Activated CD8-positive, alpha-beta memory T cell treated with anti-CD3 and anti-CD28 coated beads, Interleukin-2, amount 10 ng/mL, durations not matched to agents 7 days and 5 days (primary cell): ENCODE data around the gene TFEB. TPM values are rescaled to one million over a fixed set of nuclear protein-coding genes. Genes with fewer than 3 reads are reported as not detected.

ENCODE experiments used
- ATAC-seq: fragments of 150-1000 bp; cut with Tn5 transposase; one replicate; pipeline ENCODE4 v1.10.0; 2021; ENCODE audit warnings: moderate library complexity
- CTCF ChIA-PET: fragments of 350-600 bp; sonication (Branson Sonifier 250); formaldehyde crosslinking; loops from one replicate; lab custom pipeline; 2021; ENCODE audit warnings: antibody characterized with exemption; lab: Charles Lee
- DNase-seq: peaks from one replicate; pipeline ENCODE4 v3.0.0-alpha.2; 2020
- H3K27ac Mint-ChIP-seq: one replicate; pipeline ENCODE4 v1.8.0; 2021; ENCODE audit warnings: mild to moderate bottlenecking, mixed read lengths
- H3K27me3 Mint-ChIP-seq: one replicate; pipeline ENCODE4 v1.8.0; 2021; ENCODE audit warnings: mixed read lengths
- H3K36me3 Mint-ChIP-seq: one replicate; pipeline ENCODE4 v1.8.0; 2021; ENCODE audit warnings: mild to moderate bottlenecking, mixed read lengths
- H3K4me1 Mint-ChIP-seq: one replicate; pipeline ENCODE4 v1.8.0; 2021; ENCODE audit warnings: mixed read lengths
- H3K4me3 Mint-ChIP-seq: one replicate; pipeline ENCODE4 v1.8.0; 2021; ENCODE audit warnings: mild to moderate bottlenecking, moderate library complexity, mixed read lengths
- H3K9me3 Mint-ChIP-seq: one replicate; pipeline ENCODE4 v1.8.0; 2022; ENCODE audit warnings: low read depth, mixed read lengths
- total RNA-seq, 2 experiments: library from RNA; stranded (reverse); gene quantifications; one replicate each; pipeline ENCODE4 v1.2.3, GENCODE V29; 2021

Gene TFEB
- total RNA-seq, 2 experiments from 2014 or later = 14.5 to 15.8 TPM

- no peak for ATAC-seq
- no peaks in the 10 kb centered on the region for H3K9me3 Mint-ChIP-seq
- H3K36me3 Mint-ChIP-seq = no peaks in the 10 kb centered on the region
- peaks cover 17% of the 10 kb centered on the region for H3K27me3 Mint-ChIP-seq
- DNase-seq = no peak
- no peak overlapping the region for H3K4me3 Mint-ChIP-seq
- H3K27ac Mint-ChIP-seq = no peak overlapping the region
- CTCF ChIA-PET = interaction anchor here (0.6 kb wide), 1 partner anchor 437 kb away, joined by 3 read pairs; no protein-coding TSS in a partner anchor
- H3K4me1 Mint-ChIP-seq = no peaks in the 10 kb centered on the region
These were observed 22.7 kb upstream of the TFEB start for GRCh38 chr6:41757931-41758640.

- CTCF ChIA-PET = no interaction called here
- no peak for DNase-seq
- H3K9me3 Mint-ChIP-seq = no peaks in the 10 kb centered on the region
- no peaks in the 10 kb centered on the region for H3K36me3 Mint-ChIP-seq
- no peak for ATAC-seq
- H3K27me3 Mint-ChIP-seq = peaks cover 16% of the 10 kb centered on the region
- no peak overlapping the region for H3K27ac Mint-ChIP-seq
- H3K4me1 Mint-ChIP-seq = no peaks in the 10 kb centered on the region
- H3K4me3 Mint-ChIP-seq = no peak overlapping the region
These were observed 21.9 kb upstream of the TFEB start for GRCh38 chr6:41757271-41757670.

DNA sequence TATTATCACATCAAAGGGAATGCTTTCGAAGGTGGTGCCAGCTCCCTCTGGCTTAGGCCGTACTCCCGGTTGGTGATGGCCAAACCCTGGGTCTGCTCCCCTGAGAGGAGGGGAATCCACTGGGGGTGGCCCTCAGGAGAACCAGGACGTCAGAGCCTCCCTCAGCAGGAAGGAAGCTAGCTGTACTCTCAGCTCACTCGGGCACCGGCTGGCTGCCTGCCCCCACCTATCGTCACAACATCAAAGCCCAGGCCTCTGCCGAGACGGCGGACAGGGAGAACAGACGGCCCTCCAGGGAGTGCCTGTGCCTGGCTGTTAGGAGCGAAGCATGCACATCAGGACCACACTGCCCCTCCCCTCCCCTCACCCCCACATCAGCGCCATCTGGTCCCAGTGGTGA, 20.9 kb upstream of the TFEB start:
- no peak overlapping the region for H3K4me3 Mint-ChIP-seq
- CTCF ChIA-PET = interaction anchor here (1.2 kb wide), 1 partner anchor 50 kb away, joined by 3 read pairs; no protein-coding TSS in a partner anchor
- no peak overlapping the region for H3K27ac Mint-ChIP-seq
- peaks cover 14% of the 10 kb centered on the region for H3K27me3 Mint-ChIP-seq
- DNase-seq = no peak
- ATAC-seq = peak; percentile 27
- no peaks in the 10 kb centered on the region for H3K4me1 Mint-ChIP-seq
- no peaks in the 10 kb centered on the region for H3K9me3 Mint-ChIP-seq
- no peaks in the 10 kb centered on the region for H3K36me3 Mint-ChIP-seq

GRCh38 chr6:41755895-41756294, 20.5 kb upstream of the TFEB start:
- Mint-ChIP-seq H3K9me3 (no peaks in the 10 kb centered on the region), H3K4me1 (no peaks in the 10 kb centered on the region), H3K27me3 (peaks cover 13% of the 10 kb centered on the region), H3K4me3 (no peak overlapping the region), H3K27ac (no peak overlapping the region), H3K36me3 (no peaks in the 10 kb centered on the region)
- DNase-seq (no peak), ATAC-seq (no peak)
- CTCF ChIA-PET = interaction anchor here (1.2 kb wide), 1 partner anchor 50 kb away, joined by 3 read pairs; no protein-coding TSS in a partner anchor

GRCh38 chr6:41750374-41750773, 15.0 kb upstream of the TFEB start:
- Mint-ChIP-seq H3K36me3 (no peaks in the 10 kb centered on the region), H3K9me3 (no peaks in the 10 kb centered on the region), H3K4me3 (no peak overlapping the region), H3K27ac (no peak overlapping the region), H3K27me3 (peaks cover 15% of the 10 kb centered on the region), H3K4me1 (no peaks in the 10 kb centered on the region)
- CTCF ChIA-PET = interaction anchor here (1.1 to 2.1 kb wide), 2 partner anchors 35 to 67 kb away, joined by 3 to 4 read pairs; no protein-coding TSS in a partner anchor
- no peak for ATAC-seq
- DNase-seq = no peak

DNA sequence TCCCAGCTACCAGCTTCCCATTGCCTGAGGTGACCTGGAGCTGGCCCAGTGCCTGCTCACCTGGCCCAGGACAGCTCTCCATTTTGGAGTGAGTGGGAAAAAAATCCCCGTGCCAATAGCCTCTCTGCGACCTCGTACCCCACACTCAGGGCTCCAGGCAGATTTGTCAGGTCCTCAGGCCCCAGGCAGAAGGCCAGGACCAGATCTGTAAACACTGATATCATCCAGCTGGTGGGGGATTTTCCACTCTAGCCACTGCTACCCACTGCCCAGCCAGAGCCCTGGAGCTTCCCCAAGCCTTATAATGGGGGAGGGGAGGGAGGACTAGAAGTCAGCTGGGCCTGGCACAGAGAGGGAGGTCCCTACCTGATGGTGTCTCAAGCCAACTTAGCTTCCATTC, 13.1 kb upstream of the TFEB start:
- CTCF ChIA-PET = interaction anchor here (0.9 to 2.1 kb wide), 2 partner anchors 14 to 65 kb away, joined by 3 to 4 read pairs; no protein-coding TSS in a partner anchor
- Mint-ChIP-seq H3K27ac (no peak overlapping the region), H3K9me3 (no peaks in the 10 kb centered on the region), H3K36me3 (no peaks in the 10 kb centered on the region), H3K4me1 (no peaks in the 10 kb centered on the region), H3K4me3 (no peak overlapping the region), H3K27me3 (peaks cover 7% of the 10 kb centered on the region)
- DNase-seq (no peak), ATAC-seq (no peak)

DNA sequence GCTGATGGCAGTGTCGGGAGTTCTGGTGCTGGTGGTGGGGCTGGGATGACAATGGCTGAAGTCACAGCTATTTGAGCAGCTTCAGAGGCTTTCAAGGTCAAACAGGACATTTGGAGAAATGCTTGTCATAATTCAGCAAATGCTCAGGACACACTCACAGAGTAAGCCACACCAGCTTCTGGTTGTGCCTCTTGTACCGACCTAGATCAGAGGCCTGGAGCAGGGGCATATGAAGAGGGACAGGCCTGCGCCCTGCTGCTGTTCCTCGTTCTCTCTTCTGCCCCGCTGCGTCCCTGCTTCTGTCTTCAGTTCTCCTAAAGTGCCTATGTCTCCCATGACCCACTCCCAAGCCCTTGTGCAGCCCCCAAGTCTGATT, 12.7 kb upstream of the TFEB start:
- CTCF ChIA-PET = interaction anchor here (0.9 kb wide), 1 partner anchor 13 kb away, joined by 3 read pairs; no protein-coding TSS in a partner anchor
- no peaks in the 10 kb centered on the region for H3K36me3 Mint-ChIP-seq
- H3K4me3 Mint-ChIP-seq = no peak overlapping the region
- ATAC-seq = no peak
- H3K27me3 Mint-ChIP-seq = peaks cover 4% of the 10 kb centered on the region
- no peaks in the 10 kb centered on the region for H3K9me3 Mint-ChIP-seq
- DNase-seq = no peak
- H3K27ac Mint-ChIP-seq = no peak overlapping the region
- no peaks in the 10 kb centered on the region for H3K4me1 Mint-ChIP-seq

- Mint-ChIP-seq H3K4me1 (no peaks in the 10 kb centered on the region), H3K36me3 (no peaks in the 10 kb centered on the region), H3K27me3 (peaks cover 4% of the 10 kb centered on the region), H3K4me3 (no peak within 1 kb of the TSS), H3K9me3 (no peaks in the 10 kb centered on the region), H3K27ac (no peak within 1 kb of the TSS)
- no peak for DNase-seq
- ATAC-seq = no peak
- CTCF ChIA-PET = no interaction called here
These were observed 12.1 kb upstream of the TFEB start, which contains the start of gene PGC for GRCh38 chr6:41747256-41748101. Gene PGC (minus strand): TSS chr6:41747397. CDS start chr6:41747334, 63 bp downstream.

- no peaks in the 10 kb centered on the region for H3K9me3 Mint-ChIP-seq
- H3K4me3 Mint-ChIP-seq = no peak overlapping the region
- H3K27me3 Mint-ChIP-seq = peaks cover 4% of the 10 kb centered on the region
- no peak for ATAC-seq
- no peaks in the 10 kb centered on the region for H3K36me3 Mint-ChIP-seq
- no peaks in the 10 kb centered on the region for H3K4me1 Mint-ChIP-seq
- CTCF ChIA-PET = interaction anchor here (1.5 kb wide), 1 partner anchor 12 kb away, joined by 5 read pairs; no protein-coding TSS in a partner anchor
- no peak for DNase-seq
- H3K27ac Mint-ChIP-seq = no peak overlapping the region
These were observed 10.7 kb upstream of the TFEB start for GRCh38 chr6:41746107-41746506.

- DNase-seq = no peak
- CTCF ChIA-PET = no interaction called here
- Mint-ChIP-seq H3K9me3 (no peaks in the 10 kb centered on the region), H3K4me1 (no peaks in the 10 kb centered on the region), H3K27me3 (no peaks in the 10 kb centered on the region), H3K27ac (no peak overlapping the region), H3K4me3 (no peak overlapping the region), H3K36me3 (no peaks in the 10 kb centered on the region)
- no peak for ATAC-seq
These were observed 8.9 kb upstream of the TFEB start for GRCh38 chr6:41744236-41744787.

DNA sequence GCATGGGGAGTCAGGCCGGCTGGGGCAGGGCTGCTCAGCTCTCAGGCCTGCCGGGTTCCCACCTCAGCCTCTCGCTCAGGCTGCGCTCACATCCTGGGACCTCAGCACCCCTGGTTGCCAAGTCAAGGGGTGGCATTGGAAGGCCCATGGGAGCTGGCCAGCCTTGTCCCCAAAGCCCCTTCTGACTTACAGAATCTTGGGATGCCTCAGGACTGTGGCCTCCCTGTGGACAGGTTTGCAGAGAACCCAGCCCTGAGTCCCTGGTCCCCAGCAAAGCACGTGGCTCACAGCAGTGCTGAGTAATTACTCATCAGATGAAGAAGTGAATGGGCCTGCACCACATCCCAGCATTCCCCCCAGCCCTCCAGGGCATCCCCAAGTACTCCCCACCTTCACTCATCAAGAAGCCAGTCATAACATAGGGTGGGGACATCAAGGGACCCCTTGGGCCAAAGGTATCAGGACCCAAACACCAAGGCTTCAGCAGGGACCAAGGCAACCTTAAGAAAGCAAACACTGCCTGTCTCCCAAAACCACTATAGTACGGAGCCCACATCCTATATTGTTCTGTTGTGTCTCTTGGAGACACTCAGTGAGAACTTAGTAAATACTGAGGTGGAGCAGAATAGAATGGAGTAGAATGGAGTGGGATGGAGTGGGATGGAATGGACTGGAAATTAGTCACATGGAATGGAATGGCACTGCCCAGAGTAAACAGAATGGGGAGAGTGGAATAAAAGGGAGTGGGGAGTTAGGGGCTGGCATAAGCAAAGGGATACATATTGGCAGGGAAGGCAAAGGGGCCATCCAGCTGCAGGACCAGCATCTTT, 8.2 kb upstream of the TFEB start:
- H3K27ac Mint-ChIP-seq = no peak overlapping the region
- no peaks in the 10 kb centered on the region for H3K36me3 Mint-ChIP-seq
- DNase-seq (no peak), ATAC-seq (no peak)
- H3K9me3 Mint-ChIP-seq = no peaks in the 10 kb centered on the region
- CTCF ChIA-PET = interaction anchor here (1.2 kb wide), 1 partner anchor 32 kb away, joined by 4 read pairs; no protein-coding TSS in a partner anchor
- no peak overlapping the region for H3K4me3 Mint-ChIP-seq
- H3K27me3 Mint-ChIP-seq = no peaks in the 10 kb centered on the region
- no peaks in the 10 kb centered on the region for H3K4me1 Mint-ChIP-seq

- H3K27me3 Mint-ChIP-seq = no peaks in the 10 kb centered on the region
- no peak for DNase-seq
- H3K4me3 Mint-ChIP-seq = no peak overlapping the region
- no peaks in the 10 kb centered on the region for H3K9me3 Mint-ChIP-seq
- CTCF ChIA-PET = interaction anchor here (1.2 kb wide), 1 partner anchor 33 kb away, joined by 4 read pairs; no protein-coding TSS in a partner anchor
- ATAC-seq = no peak
- no peaks in the 10 kb centered on the region for H3K4me1 Mint-ChIP-seq
- H3K36me3 Mint-ChIP-seq = no peaks in the 10 kb centered on the region
- no peak overlapping the region for H3K27ac Mint-ChIP-seq
These were observed 6.5 kb upstream of the TFEB start for GRCh38 chr6:41741625-41742490.
